Hematopoietic multipotent progenitor cell treated with erythropoietin and hydrocortisone succinate and interleukin-3 and kit ligand, for 8 days (in vitro differentiated cells): ENCODE data around the gene ZDHHC13.
A peak's percentile ranks its signal among the peaks of the same experiment; 100 is the strongest.

ENCODE experiments used
- DNase-seq: peaks from one replicate; pipeline ENCODE4 v3.0.0-alpha.2; 2015

ZDHHC13 gene

DNA sequence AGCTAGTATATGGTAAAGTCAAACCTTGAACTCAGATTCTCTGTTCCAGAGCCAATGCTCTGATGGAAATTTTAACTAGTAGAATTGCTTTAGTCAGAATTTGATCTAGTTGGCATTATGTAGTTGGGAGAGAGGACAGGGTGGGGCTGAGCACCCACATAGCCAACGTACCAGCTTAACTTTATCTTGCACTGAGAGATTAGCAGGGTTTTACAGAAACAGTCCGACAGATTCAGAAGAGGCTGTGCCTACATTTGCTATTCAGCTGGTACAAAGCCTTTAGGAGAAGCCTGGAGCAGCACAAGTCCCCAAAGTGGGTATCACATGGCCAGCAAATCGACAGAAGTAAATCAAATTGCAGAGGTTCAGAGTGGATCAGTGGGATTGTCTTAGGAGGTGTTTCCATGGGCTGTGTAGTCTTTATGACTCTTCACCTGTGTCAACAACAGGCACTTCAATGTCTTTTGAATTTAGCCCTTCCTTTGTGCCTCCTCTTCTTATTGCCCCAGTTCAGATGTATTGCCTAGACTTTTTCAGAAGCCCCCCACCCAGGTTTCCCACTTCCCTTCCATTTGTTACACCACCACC is 92.1 kb downstream of the ZDHHC13 start:
- peak; percentile 40 for DNase-seq

DNA sequence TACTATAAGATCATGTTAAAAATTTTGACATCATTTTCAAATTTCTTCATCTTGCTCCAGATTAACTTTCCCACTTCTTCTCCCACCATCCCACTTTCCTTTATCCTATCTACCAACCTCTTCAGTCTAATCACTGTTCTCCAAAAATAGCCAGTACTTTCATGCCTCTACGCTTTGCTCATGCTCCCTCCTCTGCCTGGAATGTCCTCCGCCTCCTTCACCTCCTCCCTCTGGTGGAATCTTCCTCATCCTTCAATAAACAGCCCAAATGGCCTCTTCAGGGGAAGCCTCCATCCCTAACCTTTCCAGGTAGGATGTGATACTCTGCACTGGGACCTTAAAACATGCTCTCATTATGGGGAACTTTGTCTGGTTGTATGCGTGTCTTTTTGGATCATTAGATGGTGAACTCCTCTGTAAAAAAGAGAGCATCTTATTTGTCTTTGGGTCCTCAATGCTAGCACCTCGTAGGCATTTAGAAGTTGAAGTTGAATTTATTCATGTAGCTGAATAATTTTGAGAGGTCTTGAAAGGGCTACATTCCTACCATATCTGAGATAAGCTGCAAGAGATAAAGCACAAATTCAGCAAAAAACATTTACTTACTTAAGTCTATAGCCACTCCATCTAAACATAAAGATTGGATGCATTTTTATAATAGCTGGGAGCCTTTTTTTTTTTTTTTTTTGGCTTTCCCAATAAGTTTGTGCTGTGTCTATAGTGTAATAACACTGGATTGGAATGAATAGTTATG is 92.8 kb downstream of the ZDHHC13 start:
- no peak for DNase-seq

DNA sequence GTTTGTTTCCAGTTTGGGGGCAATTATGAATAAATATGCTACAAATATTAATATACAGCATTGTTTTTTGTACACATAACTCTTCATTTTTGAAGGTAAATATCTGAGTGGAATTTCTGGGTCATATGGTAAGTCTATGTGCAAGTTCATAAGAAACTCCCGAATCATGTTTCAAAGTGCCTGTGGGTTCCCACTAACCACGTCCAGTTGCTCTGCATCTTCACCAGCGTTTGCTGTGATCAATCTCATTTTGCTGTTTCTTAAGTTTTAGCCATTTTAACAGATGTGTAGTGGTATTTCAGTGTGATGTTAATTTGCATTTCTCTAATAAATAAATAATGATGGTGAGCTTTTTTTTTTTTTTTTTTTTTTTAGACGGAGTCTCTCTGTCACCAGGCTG is 99.1 kb downstream of the ZDHHC13 start:
- DNase-seq = no peak

DNA sequence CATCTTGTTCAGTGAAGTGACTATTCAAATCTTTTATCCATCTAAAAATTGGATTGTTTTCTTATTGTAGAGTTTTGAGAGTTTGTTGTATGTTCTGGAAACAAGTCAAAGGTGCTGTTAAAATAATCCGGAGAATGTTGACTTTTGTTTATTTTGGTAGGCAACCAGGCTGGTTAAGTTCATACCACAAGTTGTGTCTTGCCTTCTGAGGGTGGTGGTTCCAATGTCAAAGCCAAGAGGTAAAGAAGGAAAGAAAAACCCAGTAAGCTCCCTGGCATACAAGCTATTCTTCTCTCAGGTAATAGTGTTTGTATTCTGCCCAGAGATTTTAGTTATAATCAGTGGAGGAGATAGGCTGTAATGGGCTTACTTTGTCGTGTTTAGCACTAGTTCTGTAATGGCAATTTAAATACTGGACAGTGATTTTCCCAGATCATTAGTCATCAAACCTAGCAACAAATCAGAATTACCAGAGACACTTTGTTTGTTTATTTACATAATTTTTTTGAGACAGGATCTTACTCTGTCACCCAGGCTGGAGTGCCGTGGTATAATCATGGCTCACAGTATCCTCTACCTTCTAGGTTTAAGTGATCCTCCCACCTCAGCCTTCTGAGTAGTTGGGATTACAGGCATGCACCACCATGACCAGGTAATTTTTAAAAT is 99.9 kb downstream of the ZDHHC13 start:
- no peak for DNase-seq

DNA sequence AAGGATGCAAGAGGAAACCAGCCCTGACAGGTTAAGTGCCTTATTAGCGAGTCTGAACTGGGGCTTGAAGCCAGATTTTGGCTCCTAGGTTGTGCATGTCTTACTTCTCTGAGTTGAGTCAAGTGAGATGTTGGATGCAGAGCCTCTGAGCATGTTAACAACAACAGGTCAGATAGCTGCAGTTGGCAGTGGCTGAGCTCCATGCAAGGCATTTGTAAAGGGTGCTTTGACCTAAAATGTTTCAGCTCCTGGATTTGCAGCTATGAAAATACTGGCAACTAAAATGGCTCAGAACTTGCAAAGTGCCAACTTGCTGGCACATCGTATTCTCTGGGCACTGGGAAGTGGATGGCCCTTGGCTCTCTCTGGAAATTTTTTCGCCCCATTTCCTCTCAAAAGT is 101.2 kb downstream of the ZDHHC13 start:
- no peak for DNase-seq

DNA sequence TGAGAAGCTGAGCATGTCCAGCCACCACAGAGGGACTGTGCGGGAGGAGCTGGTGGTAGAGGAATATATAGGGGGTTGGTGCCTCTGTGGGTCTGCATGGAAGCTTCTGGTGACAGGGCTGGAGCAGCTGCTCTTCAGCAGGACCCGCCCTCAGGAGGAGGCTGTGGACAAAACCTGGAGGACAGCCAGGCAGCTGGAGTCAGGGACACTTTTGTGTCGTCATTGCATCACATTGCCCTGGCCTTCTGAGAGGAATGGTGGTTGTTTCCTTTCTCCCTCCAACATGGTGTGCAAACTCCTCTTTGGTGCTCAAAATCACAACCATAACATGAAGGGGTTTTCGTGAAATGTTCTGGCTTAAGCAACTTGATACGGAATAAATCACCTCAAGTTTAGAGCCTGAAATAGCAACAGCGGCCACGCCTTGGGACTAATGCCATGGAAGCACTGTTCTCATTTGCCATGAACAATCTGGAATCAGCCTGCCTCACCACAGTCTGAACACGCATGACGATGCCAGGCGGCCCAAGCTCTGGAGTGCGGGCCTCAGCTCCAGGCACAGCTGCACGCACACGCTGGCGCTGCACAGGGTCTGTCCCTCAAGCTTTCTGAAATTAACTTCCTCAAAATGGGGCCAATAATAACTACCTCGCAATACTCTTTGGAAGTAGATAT is 102.0 kb downstream of the ZDHHC13 start:
- no peak for DNase-seq

DNA sequence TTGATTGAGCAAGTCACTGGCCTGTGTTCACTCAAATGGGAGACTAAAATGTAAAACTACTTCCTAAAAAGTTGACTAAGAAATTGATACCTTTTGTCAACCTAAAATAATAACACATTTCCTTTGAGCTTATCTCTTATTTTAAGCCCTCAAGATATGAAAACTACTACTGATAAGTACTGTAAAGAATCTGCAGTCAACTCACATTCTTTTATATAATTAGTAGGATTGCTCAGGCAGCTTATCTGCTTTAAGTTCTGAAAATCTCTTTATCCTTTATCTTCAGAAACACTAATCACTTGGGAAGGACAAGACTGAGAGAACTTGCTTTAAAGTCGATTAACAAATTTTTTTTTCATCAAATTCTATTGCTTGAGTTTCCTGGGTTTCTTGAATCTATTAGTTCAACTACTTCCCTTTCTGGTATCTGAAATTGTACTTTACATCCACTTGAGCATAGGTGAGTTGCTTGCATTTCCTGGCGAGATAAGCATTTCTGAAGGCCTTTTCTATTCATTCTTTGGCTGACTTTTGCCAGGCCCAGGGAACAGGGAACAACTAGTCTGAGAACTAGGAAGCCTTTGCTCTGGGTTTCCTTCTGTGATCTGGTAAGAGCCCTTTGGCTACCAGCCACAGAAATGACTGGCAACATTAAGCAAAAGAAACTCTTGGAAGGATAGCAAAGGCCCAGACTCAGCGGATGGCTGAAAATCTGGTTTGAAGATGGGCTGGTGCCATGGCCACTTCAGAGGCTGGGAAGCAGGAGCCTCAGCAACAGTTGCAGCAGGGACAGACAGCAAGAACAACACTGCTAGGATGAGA is 104.1 kb downstream of the ZDHHC13 start:
- DNase-seq = no peak

DNA sequence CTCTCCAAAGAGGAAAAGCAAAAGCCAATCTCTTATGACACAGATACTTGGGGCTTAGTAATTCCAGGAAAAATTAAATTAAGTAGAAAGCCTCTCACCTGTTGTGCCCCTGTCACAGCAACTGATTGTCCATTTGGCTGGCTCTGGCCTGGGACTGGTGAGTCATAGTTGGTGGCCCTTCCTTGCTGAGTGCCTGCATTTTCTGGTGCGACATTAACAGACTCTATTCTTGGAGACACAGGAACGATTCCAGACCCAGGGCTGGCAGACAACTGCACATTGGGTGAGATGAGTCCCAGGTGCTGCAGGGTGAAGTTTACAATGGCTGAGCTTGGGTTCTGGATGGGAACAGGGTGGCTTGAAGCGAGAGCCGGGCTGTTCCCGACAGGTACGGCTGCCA is 108.2 kb downstream of the ZDHHC13 start:
- DNase-seq = no peak

DNA sequence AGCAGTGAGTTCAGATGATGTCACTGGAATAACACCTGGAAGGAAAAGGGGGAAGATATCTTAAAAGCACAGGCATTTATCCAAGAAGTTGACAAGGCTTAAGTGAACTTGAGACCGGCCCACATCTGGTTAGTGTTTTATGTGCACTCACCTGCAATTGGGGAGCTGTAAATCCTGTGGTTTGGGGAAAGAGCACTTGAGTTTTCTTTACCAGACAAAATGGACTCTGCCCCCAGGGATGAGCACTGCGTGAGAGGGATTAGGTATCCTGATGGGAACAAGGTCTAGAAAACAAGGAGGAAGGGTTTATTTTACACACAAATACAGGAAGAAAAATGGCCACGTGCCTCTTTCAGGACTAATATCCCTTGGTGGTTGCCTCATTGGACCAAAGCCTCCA is 108.6 kb downstream of the ZDHHC13 start:
- no peak for DNase-seq
